GM18873 (cell line): ENCODE results near the gene LMNA.
"Not testable (repeated sequence)": the region's sequence is repeated elsewhere in the genome, so short reads cannot be mapped to it uniquely, and the experiment has no call there.

ENCODE experiments used
- ATAC-seq: cut with Tn5 transposase; IDR thresholded peaks from one replicate; pipeline ENCODE4 v1.9.1; 2021; ENCODE audit warnings: mild to moderate bottlenecking, moderate library complexity, moderate number of reproducible peaks; ENCODE audit not compliant: unreplicated experiment, low FRiP score

The LMNA gene

DNA sequence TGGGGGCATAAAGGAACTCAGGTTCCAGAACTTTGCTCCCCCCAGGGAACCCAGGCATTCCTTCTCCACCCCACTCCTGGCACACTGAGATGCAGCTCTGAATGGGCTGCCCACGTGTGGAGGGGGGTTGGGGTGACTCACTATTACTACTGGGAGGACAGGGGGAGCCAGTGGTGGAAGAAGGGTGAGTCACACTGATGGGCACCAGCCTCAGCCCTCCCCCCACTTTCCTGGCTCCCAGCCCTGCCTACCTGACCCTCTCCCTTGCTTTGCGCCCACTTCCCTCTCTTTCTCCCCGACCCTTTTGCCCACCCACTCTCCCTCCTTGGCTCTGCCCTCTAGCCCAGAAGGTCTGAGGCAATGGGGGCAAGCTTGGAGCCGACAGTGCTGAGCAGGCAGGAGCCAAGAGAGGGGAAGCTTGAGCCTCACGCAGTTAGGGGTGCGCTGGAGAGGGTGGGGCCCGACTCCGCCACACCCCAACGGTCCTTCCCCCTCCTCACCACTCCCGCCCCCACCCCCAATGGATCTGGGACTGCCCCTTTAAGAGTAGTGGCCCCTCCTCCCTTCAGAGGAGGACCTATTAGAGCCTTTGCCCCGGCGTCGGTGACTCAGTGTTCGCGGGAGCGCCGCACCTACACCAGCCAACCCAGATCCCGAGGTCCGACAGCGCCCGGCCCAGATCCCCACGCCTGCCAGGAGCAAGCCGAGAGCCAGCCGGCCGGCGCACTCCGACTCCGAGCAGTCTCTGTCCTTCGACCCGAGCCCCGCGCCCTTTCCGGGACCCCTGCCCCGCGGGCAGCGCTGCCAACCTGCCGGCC is at the start of gene LMNA:
LMNA (plus strand) TSS at position 611 of the 818 bp plus-strand sequence. CDS start 208 bp downstream, outside the sequence.
- ATAC-seq = peak; percentile 50

DNA sequence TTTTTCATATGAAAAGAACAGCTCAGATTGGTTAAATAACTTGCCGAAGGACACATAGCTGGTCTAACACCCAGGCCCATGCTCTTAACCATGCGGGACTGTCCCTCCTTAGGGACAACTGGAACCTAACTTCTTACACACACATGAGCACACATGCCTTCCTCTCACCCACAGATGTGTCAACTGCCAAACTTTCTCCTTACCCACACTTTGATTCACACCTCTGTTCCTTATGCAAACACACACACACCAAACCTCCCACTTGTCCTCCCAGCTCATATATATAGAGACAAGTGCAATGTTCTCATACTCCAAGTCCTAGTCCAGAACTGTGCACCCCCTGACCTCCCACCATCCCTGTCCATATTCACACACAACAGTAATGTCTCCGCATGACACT is 49.3 kb upstream of the LMNA start:
- ATAC-seq = no peak

DNA sequence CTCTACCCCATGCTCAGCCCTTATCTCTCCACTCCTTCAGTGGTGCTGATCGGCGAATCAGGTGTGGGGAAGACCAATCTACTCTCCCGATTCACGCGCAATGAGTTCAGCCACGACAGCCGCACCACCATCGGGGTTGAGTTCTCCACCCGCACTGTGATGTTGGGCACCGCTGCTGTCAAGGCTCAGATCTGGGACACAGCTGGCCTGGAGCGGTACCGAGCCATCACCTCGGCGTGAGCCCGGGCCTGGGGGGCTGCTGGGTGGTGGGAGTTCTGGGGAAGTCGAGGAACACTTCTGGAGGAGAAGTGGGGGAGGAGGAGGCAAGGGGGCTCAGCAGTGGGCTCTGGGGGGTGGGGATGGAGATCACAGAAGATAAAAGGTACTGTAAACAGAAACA is 48.6 kb upstream of the LMNA start:
- no peak for ATAC-seq

DNA sequence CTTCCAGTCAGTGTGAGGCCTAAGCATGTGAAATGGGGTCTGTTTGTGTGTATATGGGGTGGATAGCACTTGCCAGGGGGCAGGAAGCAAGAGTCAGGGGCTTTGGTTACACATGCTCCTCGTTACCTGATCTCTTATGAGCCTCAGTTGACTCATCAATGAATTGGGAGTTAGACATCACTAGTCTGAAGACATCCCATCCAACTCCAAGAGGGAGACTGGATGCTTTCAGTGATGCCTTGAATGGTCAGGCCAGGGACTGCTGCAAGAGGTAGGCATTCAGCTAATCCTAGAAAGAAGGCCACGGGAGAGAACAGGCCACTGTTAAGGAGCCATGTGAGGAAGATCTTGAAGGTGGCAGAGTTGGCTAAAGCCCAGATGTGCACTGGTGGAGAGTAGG is 47.2 kb upstream of the LMNA start:
- ATAC-seq = no peak

DNA sequence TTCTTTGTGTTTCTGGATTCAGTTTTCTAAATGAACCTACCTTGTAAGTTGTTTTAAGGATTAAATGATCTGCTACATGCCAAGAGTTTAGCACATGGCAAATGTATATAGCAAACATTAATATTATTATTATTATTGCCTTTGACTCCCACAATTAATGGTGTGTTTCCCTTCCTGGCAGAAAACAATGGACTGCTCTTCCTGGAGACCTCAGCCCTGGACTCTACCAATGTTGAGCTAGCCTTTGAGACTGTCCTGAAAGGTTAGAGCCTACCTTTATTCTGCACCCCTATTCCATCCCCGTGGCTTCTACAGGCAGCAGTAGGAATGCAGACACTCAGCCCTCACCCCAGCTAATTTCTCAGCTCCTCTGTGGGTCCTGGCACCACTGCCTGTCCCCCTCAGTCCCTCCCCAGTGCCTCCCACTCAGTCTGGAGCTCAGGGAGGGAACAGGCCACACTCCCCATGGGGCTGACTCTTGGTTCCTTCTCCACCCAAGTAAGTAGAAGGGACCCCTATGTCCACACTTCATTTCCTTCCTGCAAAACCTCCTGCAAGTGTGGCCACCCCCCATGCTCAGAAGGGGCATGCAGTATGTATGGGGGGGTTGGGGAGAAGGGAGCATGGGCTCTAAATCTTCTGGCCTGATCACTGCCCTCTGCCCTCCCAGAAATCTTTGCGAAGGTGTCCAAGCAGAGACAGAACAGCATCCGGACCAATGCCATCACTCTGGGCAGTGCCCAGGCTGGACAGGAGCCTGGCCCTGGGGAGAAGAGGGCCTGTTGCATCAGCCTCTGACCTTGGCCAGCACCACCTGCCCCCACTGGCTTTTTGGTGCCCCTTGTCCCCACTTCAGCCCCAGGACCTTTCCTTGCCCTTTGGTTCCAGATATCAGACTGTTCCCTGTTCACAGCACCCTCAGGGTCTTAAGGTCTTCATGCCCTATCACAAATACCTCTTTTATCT is 44.7 kb upstream of the LMNA start:
- ATAC-seq = no peak

DNA sequence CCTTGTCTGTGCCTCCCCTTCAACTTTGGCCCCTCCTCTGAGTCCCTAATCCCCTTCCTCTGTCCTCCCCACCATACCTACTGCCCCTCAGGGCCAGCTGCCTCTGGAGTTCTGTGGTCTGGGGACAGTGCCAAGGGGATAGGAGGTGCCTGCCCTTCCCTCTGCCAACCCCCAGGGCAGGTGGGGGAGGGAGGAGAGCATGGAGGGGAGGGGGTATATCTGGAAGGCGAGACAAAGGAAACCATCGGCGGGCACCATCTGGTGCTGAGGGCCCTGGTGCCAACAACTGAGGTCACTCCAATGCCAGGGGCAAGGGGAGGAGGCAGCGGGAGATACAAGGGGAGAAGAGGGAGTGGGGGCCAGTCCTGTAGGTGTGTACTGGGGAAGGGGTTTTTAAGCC is 44.0 kb upstream of the LMNA start:
- no peak for ATAC-seq

DNA sequence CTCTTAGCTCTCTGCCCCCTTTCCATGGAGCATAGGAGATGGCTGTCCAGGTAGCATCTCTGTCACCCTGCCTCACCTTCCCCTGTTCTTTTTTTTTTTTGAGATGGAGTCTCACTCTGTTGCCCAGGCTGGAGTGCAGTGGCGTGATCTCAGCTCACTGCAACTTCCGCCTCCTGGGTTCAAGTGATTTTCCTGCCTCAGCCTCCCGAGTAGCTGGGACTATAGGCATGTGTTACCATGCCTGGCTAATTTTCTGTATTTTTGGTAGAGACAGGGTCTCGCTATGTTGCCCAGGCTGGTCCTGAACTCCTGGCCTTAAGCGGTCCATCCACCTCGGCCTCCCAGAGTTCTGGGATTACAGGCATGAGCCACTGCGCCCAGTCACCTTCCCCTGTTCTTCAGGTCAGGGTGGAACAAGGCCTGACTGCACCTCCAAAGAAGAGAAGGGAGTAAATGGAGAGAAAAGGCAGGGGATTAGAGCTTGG is 43.1 kb upstream of the LMNA start:
- not testable (repeated sequence) for ATAC-seq

DNA sequence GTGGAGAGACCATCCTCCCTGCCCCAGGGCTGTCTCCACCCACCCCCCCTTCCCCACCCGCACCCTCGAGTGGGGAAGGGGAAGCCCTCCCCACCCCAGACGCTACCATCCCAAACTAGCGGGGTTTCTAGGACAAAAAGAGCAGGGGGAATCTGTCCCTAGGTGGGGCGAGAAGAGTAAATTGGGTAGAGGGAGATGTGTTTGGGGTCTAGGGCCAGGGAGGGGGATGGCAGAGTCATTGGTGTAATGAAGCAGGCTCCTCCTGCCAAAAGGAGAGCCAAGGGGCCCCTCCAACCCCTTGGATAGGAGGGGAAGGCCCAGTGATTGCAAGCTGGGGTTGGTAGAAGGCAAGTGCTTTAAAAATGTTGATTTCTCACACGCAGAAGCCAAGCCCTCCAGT is 42.3 kb upstream of the LMNA start:
- ATAC-seq = no peak

DNA sequence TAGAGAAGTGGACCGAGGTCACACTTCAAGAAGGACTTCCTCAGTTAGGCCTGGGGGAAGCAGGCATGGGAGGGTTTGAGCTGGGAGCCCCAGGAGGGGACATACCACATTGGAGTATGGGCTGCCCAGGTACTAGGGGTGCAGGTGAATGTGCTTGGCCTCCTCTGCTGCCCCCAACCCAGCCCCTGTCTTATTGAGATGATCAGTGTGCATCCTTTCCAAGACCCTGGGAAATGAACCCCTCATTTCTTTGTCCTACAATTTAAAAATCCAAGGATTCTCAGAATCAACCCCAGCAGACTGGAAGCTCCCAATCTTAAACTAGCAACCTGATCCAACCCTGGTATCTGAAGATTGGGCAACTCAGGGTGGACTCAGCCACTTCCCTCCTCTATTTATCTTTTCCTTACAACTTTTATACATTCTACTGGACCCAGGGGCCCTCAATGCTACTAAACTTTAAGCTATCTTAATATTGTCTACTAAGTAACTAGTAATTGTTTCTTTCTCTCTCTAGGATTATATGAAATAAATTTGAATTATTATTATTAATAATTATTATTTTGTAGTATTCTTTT is 41.3 kb upstream of the LMNA start:
- ATAC-seq = no peak

DNA sequence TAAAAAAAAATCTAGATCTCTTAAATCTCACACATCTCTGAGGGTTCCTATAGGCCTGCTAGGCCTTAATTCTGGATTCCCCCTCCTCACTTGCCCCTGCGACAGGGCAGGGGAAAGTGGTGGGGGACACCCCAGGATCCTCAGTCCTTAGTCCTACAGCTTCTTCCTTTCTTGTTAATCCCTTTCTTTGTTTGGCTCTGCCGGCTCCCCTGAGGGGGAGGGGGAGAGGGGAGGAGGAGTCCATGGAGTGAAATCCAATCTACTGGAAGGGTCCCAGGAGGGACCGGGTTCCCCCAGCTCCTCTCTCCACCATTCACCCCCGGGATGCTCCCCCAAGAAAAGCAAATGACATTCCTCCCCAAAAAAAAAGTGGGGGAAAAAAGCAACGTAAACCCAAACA is 40.8 kb upstream of the LMNA start:
- no peak for ATAC-seq

DNA sequence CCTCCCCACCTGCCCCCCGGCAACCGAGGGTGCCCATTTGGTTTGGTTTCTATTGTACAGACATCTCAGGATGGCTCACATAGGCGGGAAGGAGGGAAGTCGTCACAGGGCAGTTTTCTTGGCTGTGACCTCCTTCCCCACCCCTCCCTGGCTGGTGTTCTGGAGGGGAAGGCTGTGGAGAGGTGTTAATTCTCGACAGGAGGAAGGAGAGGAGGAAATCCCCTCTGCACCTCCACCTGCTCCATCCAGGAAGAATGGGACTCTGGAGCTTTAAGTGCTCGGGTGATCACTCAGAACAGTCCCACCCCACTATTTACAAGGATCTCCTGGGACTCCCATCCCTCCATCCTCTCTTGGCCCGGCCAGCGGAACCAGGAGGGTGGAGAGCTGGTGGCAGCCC is 39.9 kb upstream of the LMNA start:
- no peak for ATAC-seq

DNA sequence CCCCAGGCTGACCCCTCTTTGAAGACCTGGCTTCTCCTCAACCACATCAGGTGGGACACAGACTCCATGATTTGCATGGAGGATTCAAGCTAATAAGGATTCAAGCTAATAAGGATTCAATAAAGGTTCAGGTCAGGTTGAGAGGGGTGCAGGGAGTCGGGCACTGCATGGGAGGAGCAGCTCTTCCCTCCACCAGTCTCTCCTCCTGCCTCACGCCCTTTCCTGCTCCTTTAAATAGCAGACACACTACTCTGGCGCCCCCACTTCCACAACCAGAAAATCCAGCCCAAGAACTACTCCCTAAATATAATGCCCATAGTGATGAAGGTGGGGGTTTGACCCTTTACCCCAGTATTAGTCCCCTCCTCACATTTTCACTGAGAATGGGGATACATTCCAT is 39.3 kb upstream of the LMNA start:
- no peak for ATAC-seq

DNA sequence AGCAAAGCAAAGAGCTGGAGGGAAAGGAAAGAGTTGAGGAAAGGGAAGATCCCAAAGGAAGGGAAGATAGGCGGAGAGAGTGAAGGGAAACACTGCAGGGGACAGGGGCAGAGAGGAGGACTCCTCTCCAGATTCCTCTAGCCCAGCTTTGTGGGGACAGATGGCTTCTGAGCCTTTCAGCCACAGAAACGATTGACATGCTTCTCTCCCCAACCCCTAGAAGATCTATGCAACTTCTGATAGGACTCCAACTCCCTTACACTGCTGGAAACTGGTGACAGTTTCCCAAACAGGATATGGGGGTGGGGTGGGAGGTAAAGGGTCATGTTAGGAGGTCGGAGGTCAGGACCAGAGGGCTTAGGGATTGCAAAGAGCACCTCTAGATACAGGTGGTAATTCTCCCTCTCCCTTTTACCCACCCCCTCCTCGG is 38.7 kb upstream of the LMNA start:
- ATAC-seq = no peak

DNA sequence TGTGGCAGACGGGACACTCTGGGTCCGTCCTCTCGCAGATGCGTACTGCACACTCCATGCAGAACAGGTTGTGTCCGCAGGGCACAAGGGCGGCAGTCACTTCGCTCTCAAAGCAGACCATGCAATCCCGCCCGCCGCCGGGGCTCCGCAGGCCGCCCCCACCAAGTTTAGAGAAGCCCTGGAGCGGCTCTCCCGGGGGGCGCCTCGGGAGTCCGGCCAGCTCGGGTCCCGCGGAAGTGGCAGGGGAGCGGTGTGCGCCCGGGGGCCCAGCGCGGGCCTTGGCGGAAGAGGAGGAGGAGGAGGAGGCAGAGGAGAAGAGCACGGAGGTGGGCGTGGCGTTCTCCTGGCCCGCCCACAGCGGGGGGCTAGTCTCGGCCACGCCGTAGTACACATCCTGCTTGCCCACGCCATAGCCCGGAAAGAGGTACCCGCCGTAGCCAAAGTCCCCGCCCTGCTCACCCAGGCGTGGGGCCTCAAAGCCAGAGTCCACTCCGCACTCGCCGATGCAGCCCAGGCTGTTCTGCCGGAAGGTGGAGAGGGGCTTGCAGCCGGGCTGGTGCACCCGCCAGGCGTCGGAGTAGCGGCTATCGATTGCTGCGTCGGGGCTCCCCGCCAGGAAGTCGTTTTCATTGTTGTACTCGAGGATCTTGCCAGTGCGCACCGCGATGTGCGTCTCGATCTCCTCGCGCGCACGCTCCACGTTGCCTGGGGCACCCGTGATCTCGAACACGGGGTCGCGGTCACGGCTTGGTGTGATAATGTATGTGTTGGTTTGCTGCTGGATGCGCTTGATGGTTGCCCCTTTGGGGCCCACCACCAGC is 37.7 kb upstream of the LMNA start:
- ATAC-seq = no peak

DNA sequence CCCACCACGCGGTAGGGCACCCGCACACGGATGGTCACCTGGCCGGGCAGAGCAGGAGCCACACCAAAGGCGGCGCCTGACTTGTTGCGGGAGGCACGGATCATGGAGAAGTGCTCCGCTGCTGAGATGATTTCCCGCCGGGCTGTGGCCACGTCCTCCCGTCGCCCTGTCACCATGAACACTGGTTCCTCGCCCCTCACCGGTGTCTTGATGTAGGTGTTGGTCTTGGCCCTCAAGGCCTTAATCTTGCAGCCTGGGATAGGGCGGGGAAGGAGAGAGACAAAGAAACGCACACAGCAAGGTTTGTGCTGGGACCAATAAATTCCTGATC is 37.1 kb upstream of the LMNA start:
- ATAC-seq = no peak

DNA sequence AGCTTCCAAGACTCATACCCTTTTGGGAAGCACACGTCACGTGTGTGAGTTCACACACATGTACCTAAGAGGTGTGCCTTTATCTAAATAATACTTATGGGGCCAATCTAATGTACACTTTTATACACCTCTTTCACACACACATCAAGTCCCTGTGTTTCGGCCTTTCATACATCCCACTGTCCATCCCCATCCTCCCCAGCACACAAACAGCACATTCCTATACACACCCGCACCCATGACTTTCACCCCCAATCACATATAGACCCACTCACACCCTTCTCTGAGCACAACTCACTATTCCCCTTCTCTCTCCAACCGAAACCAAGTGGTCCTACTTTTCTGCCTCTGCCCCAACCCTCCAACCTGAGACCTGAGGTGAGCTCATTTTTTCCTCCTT is 35.8 kb upstream of the LMNA start:
- no peak for ATAC-seq

DNA sequence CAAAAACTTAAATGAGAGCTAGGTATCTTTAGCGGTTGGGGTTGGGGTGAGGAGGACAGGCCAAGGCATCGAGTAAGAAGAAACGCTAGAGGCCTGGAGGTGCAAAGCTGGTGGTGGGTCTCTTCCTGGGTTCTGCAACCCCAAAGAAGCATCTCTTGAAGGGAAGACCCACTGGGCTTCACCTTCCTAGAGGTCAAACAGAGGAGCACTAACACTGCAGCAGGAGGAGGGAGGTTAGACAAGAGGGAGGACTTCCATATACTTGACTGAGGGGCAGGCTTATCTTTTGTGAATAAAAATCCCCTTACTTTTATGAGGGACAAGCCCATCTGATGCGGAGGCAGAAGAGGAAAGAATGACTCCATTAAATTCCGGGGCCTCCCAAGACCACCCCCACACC is 34.7 kb upstream of the LMNA start:
- no peak for ATAC-seq

DNA sequence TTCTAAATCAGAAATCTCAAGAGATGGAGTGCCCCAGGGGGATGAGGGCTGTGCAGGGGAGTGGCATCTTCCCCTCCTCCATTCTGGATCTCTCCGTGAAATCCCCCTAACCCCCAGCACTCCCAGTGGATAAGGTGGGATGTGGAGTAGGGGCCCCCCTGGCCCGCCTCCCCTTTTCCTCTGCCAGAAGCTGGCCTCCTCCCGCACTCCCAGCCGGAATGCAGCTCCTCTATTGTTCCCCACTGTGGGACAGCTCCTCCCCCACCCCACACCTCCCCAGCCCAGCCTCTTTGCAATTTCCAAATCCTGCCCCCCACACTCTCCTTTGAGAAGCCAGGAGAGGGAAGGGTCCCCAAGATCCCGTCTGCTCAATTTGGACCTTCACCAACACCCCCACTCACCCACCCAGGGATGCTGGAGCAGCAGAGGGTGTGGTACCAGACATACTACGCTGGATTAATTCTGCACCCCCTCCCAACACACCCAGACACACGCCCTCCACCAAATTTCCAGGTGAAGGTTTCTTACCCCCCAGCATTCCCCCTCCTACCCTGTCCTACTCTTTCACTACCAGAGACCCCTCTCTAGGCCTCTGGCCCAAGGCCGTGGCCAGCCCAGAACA is 34.2 kb upstream of the LMNA start:
- no peak for ATAC-seq

DNA sequence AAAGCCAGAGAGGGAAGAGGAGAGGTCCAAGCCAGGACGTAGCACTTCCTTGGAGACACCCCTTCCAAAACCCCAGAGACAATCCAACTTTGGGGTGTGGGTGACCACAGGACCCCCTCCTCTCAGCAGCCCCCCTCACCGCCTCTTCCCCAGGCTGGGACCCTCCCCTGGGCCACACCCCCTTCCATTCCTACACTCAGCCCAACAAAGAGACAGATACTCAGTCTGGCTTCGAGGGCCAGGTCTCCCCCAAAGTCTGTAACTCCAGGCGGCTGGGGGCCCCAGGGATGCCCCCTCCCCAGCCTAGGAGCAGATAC is 33.7 kb upstream of the LMNA start:
- ATAC-seq = no peak
